HG03520 (cell line): ENCODE results near the gene CREB3L2.
"Not testable (repeated sequence)": the region's sequence is repeated elsewhere in the genome, so short reads cannot be mapped to it uniquely, and the experiment has no call there.

Experiments
- ATAC-seq: cut with Tn5 transposase; IDR thresholded peaks from one replicate; pipeline ENCODE4 v1.9.1; 2021; ENCODE audit warnings: mild to moderate bottlenecking, moderate library complexity; ENCODE audit not compliant: unreplicated experiment

CREB3L2 gene

GRCh38 chr7:138001529-138002095 lies at the start of gene CREB3L2:
TSS of gene CREB3L2 (minus strand) at chr7:138002086. CDS start at chr7:138001705, 381 bp downstream.
- peak; percentile 31 for ATAC-seq

GRCh38 chr7:138049505-138050116 lies 47.7 kb upstream of the CREB3L2 start:
- ATAC-seq: no peak

- no peak for ATAC-seq
These were observed 46.0 kb upstream of the CREB3L2 start for GRCh38 chr7:138047907-138048306.

GRCh38 chr7:138044897-138045296 lies 43.0 kb upstream of the CREB3L2 start:
- ATAC-seq: no peak

- ATAC-seq: not testable (repeated sequence)
These were observed 38.2 kb upstream of the CREB3L2 start for GRCh38 chr7:138040063-138040462.

- no peak for ATAC-seq
These were observed 34.2 kb upstream of the CREB3L2 start for GRCh38 chr7:138036135-138036534.

- no peak for ATAC-seq
These were observed 31.4 kb upstream of the CREB3L2 start for GRCh38 chr7:138033241-138033640.

- no peak for ATAC-seq
These were observed 30.9 kb upstream of the CREB3L2 start for GRCh38 chr7:138032770-138033169.

- peak; percentile 63 for ATAC-seq
These were observed 30.3 kb upstream of the CREB3L2 start for GRCh38 chr7:138032186-138032585.

- no peak for ATAC-seq
These were observed 28.9 kb upstream of the CREB3L2 start for GRCh38 chr7:138030679-138031351.

- no peak for ATAC-seq
These were observed 28.1 kb upstream of the CREB3L2 start for GRCh38 chr7:138029941-138030340.

- ATAC-seq: no peak
These were observed 27.2 kb upstream of the CREB3L2 start for GRCh38 chr7:138029126-138029525.

GRCh38 chr7:138027100-138027499 lies 25.2 kb upstream of the CREB3L2 start:
- ATAC-seq: no peak

GRCh38 chr7:138025215-138026186 lies 23.6 kb upstream of the CREB3L2 start:
- no peak for ATAC-seq

GRCh38 chr7:138024765-138025164 lies 22.9 kb upstream of the CREB3L2 start:
- ATAC-seq: no peak

GRCh38 chr7:138024343-138024691 lies 22.4 kb upstream of the CREB3L2 start:
- no peak for ATAC-seq

GRCh38 chr7:138023618-138024342 lies 21.9 kb upstream of the CREB3L2 start:
- ATAC-seq: peak; percentile 84

- no peak for ATAC-seq
These were observed 20.0 kb upstream of the CREB3L2 start for GRCh38 chr7:138021889-138022288.

- ATAC-seq: no peak
These were observed 16.1 kb upstream of the CREB3L2 start for GRCh38 chr7:138017992-138018391.

- no peak for ATAC-seq
These were observed 13.2 kb upstream of the CREB3L2 start for GRCh38 chr7:138015096-138015495.

- no peak for ATAC-seq
These were observed 12.8 kb upstream of the CREB3L2 start for GRCh38 chr7:138014686-138015085.
